ENCODE results near the gene FAM221B.

Gene FAM221B, protein sequence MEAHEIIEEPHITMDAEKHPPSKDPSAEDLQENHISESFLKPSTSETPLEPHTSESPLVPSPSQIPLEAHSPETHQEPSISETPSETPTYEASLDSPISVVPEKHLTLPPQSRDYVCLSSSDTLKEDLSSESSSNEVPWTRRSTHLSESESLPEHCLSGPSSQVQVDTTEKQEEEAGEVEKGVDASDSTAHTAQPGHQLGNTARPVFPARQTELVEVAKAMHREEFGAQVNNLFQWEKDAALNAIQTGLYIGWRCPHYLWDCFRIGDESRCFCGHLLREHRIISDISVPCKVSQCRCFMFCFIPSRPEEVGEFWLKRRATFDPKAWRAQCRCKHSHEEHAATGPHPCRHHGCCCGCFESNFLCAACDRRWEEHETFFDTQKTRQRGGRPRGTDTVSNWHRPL

DNA sequence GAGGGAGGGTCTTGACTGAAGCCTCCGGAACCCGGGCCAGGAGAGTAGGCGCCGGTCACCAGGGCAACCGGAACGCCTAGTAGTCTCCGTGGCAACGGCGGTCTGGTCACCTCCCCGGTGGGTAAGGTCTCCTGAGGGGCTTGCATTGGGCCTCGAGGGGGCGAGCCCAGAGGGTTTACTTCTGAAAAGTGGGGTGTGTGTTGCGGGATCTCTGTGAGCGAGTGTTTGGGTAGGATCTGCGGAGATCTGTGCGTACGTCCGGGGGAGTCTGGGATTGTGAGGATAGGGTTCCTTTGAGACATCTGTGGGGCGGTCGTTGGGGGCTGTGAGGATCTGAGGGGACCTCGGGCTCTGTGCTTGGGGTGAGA is at the start of gene FAM221B:
TSS of gene FAM221B (minus strand) at position 17 of the 368 bp plus-strand sequence. CDS start 2,571 bp downstream, outside the sequence.
- DNase-seq (ENCODE audit: low spot score in 2 of 2), result no peak
- no peaks in the 10 kb centered on the region for H3K9me3 Mint-ChIP-seq
- peaks cover 38% of the 10 kb centered on the region for H3K4me1 Mint-ChIP-seq
- H3K36me3 Mint-ChIP-seq (ENCODE audit: insufficient read depth), result peaks cover 5% of the 10 kb centered on the region
- H3K4me3 Mint-ChIP-seq, result peak within 1 kb of the TSS; percentile 89
- H3K27me3 Mint-ChIP-seq, result no peaks in the 10 kb centered on the region
- H3K27ac Mint-ChIP-seq (ENCODE audit: low read depth), result peak within 1 kb of the TSS; percentile 96
- ATAC-seq (replicated peaks; ENCODE audit: extremely low read depth, poor library complexity, severe bottlenecking), result peak; percentile 13

DNA sequence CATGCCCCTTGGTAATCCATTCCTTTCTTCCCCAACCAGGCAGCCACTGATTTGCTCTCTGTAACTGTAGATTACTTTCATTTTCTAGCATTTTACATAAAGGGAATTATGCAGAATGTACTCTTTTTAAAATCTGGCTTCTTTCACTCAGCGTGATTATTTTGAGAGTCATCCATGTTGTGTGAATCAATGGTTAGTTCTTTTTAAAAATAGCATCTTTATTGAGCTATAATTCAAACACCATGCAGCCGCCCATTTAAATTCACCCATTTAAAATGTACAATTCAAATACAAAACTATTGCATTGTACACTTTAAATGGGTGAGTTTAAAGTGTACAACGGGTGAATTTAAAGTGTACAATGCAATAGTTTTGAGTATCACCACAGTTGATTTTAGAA is 44.0 kb upstream of the FAM221B start:
- no peaks in the 10 kb centered on the region for H3K4me1 Mint-ChIP-seq
- no peaks in the 10 kb centered on the region for H3K36me3 Mint-ChIP-seq (ENCODE audit: insufficient read depth)
- peaks cover 6% of the 10 kb centered on the region for H3K27me3 Mint-ChIP-seq
- DNase-seq (ENCODE audit: low spot score in 2 of 2) (no peak), ATAC-seq (replicated peaks; ENCODE audit: extremely low read depth, poor library complexity, severe bottlenecking) (no peak)
- H3K9me3 Mint-ChIP-seq, result peaks cover 4% of the 10 kb centered on the region
- H3K27ac Mint-ChIP-seq (ENCODE audit: low read depth), result no peak overlapping the region
- H3K4me3 Mint-ChIP-seq, result no peak overlapping the region

DNA sequence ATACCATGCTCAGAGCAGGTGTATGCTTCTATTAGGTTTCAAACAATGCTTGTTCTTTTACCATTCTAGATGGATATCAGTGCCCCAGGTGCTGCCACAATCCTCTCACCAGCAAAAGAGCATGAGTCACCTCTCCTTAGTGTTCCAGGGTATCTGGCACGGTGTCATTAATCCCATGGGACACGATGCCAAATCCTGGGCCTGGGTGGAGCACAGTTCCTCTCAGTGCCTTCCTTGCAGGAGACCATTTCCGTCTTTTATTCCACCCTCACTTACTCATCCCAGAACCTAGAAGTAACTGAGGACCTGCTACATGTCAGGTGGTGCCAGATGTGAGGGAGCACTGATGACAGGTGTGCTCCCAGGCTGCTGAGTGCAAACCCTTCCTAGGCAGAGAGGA is 43.0 kb upstream of the FAM221B start:
- DNase-seq (ENCODE audit: low spot score in 2 of 2), result no peak

DNA sequence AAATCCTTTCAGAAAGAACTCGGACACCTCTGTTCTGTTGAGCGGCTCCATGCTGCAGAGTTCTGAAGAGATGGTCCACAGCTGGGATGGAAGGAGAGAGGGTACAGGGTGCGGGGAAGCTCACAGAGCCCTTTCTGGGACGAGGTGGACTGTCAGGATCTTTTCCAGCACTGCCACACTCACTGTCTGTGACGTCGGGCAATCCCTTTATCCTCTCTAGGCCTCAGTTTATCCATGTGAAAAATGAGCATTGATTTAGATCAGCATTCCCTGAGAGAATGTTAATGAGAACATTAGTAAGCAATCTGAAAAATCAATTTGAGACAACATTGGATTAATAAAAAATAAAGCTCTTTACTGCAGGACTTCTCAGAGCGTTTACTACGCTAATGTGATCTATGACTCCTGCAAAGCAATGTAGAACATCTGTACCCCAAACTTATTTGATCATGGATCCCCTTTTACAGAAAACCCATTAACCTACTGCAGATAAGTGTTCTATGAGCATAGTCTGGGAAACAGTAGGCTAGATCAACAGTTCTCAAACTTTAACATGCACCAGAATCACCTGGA is 41.9 kb upstream of the FAM221B start, which contains the start of gene OR13J1:
TSS of gene OR13J1 (minus strand) at position 51 of the 573 bp plus-strand sequence. CDS start at position 51, 0 bp downstream.
- no peaks in the 10 kb centered on the region for H3K36me3 Mint-ChIP-seq (ENCODE audit: insufficient read depth)
- ATAC-seq (replicated peaks; ENCODE audit: extremely low read depth, poor library complexity, severe bottlenecking) (no peak), DNase-seq (ENCODE audit: low spot score in 2 of 2) (no peak)
- no peaks in the 10 kb centered on the region for H3K4me1 Mint-ChIP-seq
- peaks cover 6% of the 10 kb centered on the region for H3K27me3 Mint-ChIP-seq
- no peak within 1 kb of the TSS for H3K4me3 Mint-ChIP-seq
- H3K9me3 Mint-ChIP-seq, result no peaks in the 10 kb centered on the region
- H3K27ac Mint-ChIP-seq (ENCODE audit: low read depth), result no peak within 1 kb of the TSS

More for the DNA sequence above, 43.0 kb upstream of the FAM221B start:
- Mint-ChIP-seq H3K27me3 (no peaks in the 10 kb centered on the region), H3K9me3 (no peaks in the 10 kb centered on the region), H3K27ac (ENCODE audit: low read depth) (no peak overlapping the region), H3K4me3 (no peak overlapping the region), H3K36me3 (ENCODE audit: insufficient read depth) (no peaks in the 10 kb centered on the region), H3K4me1 (no peaks in the 10 kb centered on the region)
- no peak for ATAC-seq (replicated peaks; ENCODE audit: extremely low read depth, poor library complexity, severe bottlenecking)

DNA sequence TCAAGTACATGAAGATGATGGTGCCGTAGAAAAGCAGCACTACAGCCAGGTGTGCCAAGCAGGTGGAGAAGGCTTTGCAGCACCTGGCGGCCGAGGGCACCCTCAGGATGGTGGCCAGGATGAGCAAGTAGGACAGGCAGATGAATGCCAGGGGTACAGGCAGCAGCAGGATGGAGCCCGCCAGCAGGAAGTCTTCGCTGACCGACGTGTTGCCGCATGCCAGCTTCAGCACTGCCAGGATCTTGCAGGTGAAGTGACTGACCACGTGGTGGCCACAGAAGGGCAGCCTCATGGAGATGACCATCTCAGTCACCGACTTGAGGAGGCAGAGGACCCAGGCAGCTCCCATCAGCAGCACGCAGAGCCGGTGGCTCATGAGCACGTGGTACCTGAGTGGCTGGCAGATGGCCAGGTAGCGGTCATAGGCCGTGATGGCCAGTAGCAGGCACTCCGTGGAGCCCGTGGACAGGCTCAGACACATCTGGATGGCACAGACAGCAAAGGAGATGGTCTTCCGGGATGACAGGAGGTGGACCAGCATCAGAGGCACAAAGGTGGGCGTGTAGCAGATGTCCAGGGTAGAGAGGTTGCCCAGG is 41.2 kb upstream of the FAM221B start:
- H3K4me3 Mint-ChIP-seq, result no peak overlapping the region
- no peaks in the 10 kb centered on the region for H3K9me3 Mint-ChIP-seq
- no peaks in the 10 kb centered on the region for H3K4me1 Mint-ChIP-seq
- H3K36me3 Mint-ChIP-seq (ENCODE audit: insufficient read depth), result no peaks in the 10 kb centered on the region
- peaks cover 12% of the 10 kb centered on the region for H3K27me3 Mint-ChIP-seq
- H3K27ac Mint-ChIP-seq (ENCODE audit: low read depth), result no peak overlapping the region
- DNase-seq (ENCODE audit: low spot score in 2 of 2), result no peak
- ATAC-seq (replicated peaks; ENCODE audit: extremely low read depth, poor library complexity, severe bottlenecking), result no peak

DNA sequence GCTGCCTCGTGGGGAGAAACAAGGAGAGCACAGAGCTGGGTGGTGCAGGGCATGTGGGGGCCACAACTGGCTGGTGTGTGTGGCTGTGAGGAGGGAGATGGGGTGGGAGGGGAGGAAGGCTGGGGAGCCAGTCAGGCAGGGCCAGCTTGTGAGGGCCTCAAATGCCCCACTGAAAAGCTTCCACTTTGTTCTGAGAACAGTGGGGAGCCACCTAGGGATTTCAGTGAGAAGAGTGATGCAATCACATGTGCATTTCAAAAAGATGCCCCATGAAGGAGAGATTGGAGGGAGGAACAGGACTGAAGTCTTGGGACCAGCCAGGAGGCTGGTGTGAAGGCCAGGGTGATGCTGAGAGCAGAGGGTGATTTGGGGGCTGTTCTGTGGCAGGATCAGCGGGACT is 40.4 kb upstream of the FAM221B start:
- Mint-ChIP-seq H3K4me1 (no peaks in the 10 kb centered on the region), H3K9me3 (no peaks in the 10 kb centered on the region), H3K36me3 (ENCODE audit: insufficient read depth) (no peaks in the 10 kb centered on the region), H3K27me3 (peaks cover 20% of the 10 kb centered on the region), H3K4me3 (no peak overlapping the region), H3K27ac (ENCODE audit: low read depth) (no peak overlapping the region)
- ATAC-seq (replicated peaks; ENCODE audit: extremely low read depth, poor library complexity, severe bottlenecking) (no peak), DNase-seq (ENCODE audit: low spot score in 2 of 2) (no peak)

DNA sequence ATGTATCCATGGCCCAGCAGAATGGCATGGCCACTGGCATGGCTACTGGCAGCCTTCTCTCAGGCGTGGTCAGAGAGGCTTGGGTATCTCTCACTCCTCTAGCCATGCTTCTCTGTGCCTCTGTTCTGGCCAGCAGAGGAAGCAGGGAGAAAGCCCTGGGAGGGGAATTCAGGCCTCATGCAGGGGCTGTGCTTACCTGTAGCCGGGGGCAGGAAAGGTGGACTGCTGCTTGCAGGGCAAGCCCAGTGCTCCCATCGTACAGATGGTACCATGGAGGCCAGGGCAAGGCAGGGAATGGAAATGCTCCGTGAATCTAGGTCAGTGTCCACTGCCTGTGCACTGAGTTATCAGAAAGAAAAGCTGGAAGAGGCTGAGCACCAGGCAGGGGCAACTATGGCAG is 39.0 kb upstream of the FAM221B start:
- DNase-seq (ENCODE audit: low spot score in 2 of 2), result no peak
- no peak for ATAC-seq (replicated peaks; ENCODE audit: extremely low read depth, poor library complexity, severe bottlenecking)
- Mint-ChIP-seq H3K36me3 (ENCODE audit: insufficient read depth) (no peaks in the 10 kb centered on the region), H3K9me3 (no peaks in the 10 kb centered on the region), H3K4me1 (no peaks in the 10 kb centered on the region), H3K4me3 (no peak overlapping the region), H3K27me3 (peaks cover 30% of the 10 kb centered on the region), H3K27ac (ENCODE audit: low read depth) (no peak overlapping the region)

DNA sequence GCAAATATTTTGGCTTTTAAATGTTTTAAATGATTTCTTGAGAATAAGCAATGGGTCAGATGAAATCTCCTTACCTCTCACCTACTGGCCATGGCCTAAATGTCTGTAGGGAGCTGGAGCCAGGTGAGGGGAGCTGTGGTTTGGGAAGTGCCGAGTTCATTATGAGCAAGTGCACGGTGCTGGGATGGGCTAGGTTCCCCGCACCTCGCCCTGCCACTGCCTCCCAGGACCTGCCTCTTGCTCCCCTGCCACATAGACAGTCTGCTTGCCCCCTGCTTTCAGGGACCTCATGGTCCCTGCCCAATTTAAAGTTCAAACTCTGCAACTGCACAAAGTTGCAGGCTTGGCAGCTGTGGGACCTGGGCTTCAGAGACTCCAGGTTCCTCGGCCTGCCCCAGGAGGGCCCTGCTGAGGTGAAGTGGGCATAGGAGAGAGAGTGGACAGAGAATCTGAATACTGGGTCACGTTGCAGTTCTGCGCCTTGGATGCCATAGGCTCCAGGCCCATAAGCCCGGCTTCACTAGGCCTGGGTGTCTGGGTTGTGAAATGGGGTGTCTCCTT is 36.2 kb upstream of the FAM221B start:
- H3K36me3 Mint-ChIP-seq (ENCODE audit: insufficient read depth), result no peaks in the 10 kb centered on the region

DNA sequence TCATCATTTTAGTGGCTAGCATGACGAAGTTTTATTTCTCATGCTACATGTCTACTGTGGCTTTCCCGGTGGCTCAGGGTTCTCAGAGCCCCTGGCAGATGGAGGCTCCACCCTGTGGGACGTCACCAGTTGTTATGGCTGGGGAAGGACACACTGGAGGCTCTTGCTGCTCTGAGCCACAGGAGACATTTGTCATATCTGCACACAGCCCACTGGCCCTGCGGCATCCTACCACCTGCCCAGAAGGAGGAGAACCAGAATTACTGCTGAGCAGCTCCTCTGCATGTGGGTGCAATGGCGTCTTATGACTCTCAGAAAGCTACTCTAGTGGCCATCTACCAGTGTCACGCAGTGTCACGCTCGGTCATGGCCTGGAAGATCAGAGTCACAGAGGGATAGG is 35.1 kb upstream of the FAM221B start:
- peaks cover 48% of the 10 kb centered on the region for H3K27me3 Mint-ChIP-seq
- H3K27ac Mint-ChIP-seq (ENCODE audit: low read depth), result no peak overlapping the region
- no peaks in the 10 kb centered on the region for H3K4me1 Mint-ChIP-seq
- H3K9me3 Mint-ChIP-seq, result no peaks in the 10 kb centered on the region
- DNase-seq (ENCODE audit: low spot score in 2 of 2) (no peak), ATAC-seq (replicated peaks; ENCODE audit: extremely low read depth, poor library complexity, severe bottlenecking) (no peak)
- H3K36me3 Mint-ChIP-seq (ENCODE audit: insufficient read depth), result no peaks in the 10 kb centered on the region
- no peak overlapping the region for H3K4me3 Mint-ChIP-seq

More for the DNA sequence above, 36.2 kb upstream of the FAM221B start:
- Mint-ChIP-seq H3K27me3 (peaks cover 48% of the 10 kb centered on the region), H3K9me3 (no peaks in the 10 kb centered on the region), H3K4me1 (no peaks in the 10 kb centered on the region), H3K4me3 (no peak overlapping the region), H3K27ac (ENCODE audit: low read depth) (no peak overlapping the region)
- ATAC-seq (replicated peaks; ENCODE audit: extremely low read depth, poor library complexity, severe bottlenecking) (no peak), DNase-seq (ENCODE audit: low spot score in 2 of 2) (no peak)

DNA sequence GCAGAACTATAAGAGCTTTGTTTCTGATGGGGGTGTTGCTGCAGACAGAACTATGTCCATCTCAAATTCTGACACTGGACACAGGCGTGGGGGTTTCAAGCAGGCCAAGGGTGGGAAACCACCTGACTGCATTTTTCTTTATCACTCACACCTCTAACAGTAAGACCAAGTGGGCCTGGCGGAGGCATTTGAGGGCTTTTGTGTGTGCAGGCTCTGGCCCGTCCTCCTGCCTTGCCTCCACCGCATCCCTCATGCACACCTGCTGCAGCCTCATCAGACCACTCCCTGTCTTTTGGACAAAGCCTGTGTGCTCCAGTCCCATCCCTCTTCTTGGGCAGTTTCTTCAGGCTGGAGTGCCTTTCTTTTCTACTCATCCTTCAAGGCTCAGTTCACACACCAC is 33.8 kb upstream of the FAM221B start:
- DNase-seq (ENCODE audit: low spot score in 2 of 2) (no peak), ATAC-seq (replicated peaks; ENCODE audit: extremely low read depth, poor library complexity, severe bottlenecking) (no peak)
- no peaks in the 10 kb centered on the region for H3K4me1 Mint-ChIP-seq
- H3K36me3 Mint-ChIP-seq (ENCODE audit: insufficient read depth), result no peaks in the 10 kb centered on the region
- H3K9me3 Mint-ChIP-seq, result no peaks in the 10 kb centered on the region
- peaks cover 48% of the 10 kb centered on the region for H3K27me3 Mint-ChIP-seq
- no peak overlapping the region for H3K4me3 Mint-ChIP-seq
- no peak overlapping the region for H3K27ac Mint-ChIP-seq (ENCODE audit: low read depth)

DNA sequence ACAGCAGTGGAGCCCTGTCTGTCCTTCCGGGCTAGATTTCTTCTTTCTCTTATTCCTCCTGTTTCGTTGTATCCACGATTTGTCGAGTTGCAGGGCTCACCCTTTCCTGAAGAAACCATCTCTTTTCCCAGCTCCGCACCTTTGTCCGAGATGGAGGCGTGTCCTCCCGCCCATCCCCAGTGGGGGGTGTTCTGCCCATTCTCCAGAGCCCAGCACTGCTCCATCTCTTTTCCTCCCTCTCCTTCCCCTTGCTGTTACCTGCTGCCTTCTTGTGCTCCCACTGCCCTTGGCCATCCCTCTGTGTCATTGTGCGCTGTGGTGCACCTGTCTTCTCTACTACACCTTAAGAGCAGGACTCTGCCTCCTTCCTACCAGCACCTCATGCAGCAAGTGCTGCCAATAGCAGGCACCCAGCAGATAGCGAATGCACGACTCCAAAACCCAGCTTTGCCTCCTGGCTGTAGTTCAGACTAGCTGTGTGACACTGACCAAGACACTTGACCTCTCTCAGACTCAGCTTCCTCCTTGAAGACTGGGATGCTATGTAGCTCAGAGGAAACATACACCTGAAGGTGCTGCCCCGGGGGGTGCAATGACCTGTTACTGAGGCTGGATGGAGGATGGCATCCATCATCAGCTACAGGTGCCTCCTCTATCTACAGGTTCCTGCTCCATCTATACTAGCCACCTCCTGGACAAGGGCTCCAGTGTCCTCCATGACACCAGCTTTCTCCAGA is 32.8 kb upstream of the FAM221B start:
- H3K4me1 Mint-ChIP-seq, result no peaks in the 10 kb centered on the region
- no peak for ATAC-seq (replicated peaks; ENCODE audit: extremely low read depth, poor library complexity, severe bottlenecking)

DNA sequence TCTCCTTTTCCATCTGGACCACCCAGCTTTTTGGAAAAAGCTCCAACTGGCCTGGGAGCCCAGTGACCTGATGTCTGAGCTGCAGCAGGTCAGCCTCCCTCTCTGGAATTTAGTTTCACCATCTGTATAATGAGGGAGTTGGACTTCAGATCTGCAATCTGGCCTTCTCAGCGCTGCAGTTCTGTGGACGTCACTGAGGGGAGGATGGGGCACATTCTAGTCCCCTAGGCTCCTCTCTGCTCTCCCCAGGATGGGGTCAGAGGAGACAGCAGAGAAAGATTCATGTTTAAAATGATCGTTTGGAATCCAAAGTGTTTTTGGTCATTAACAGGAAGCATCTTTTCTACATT is 31.4 kb upstream of the FAM221B start:
- no peaks in the 10 kb centered on the region for H3K36me3 Mint-ChIP-seq (ENCODE audit: insufficient read depth)
- H3K4me1 Mint-ChIP-seq, result no peaks in the 10 kb centered on the region
- no peak overlapping the region for H3K27ac Mint-ChIP-seq (ENCODE audit: low read depth)
- no peak for ATAC-seq (replicated peaks; ENCODE audit: extremely low read depth, poor library complexity, severe bottlenecking)
- no peak overlapping the region for H3K4me3 Mint-ChIP-seq
- no peak for DNase-seq (ENCODE audit: low spot score in 2 of 2)
- peaks cover 38% of the 10 kb centered on the region for H3K27me3 Mint-ChIP-seq
- no peaks in the 10 kb centered on the region for H3K9me3 Mint-ChIP-seq

More for the DNA sequence above, 32.8 kb upstream of the FAM221B start:
- Mint-ChIP-seq H3K4me3 (no peak overlapping the region), H3K27me3 (peaks cover 48% of the 10 kb centered on the region), H3K36me3 (ENCODE audit: insufficient read depth) (no peaks in the 10 kb centered on the region), H3K27ac (ENCODE audit: low read depth) (no peak overlapping the region), H3K9me3 (no peaks in the 10 kb centered on the region)
- DNase-seq (ENCODE audit: low spot score in 2 of 2), result no peak

Measured in central memory CD8-positive, alpha-beta T cell (primary cell).